Right renal cortex interstitium (tissue), 3 donors: ENCODE results near the gene RELN. TPM values are rescaled to one million over a fixed set of nuclear protein-coding genes. Genes with fewer than 3 reads are reported as not detected.

Source experiments
- DNase-seq, 3 donors: peaks; one replicate each; pipeline ENCODE4 v3.0.0-alpha.2; 2013; ENCODE audit warnings: low read depth in 3 of 3, low spot score in 2 of 3
- polyA plus RNA-seq, 3 donors: library from polyadenylated mRNA; unstranded; fragments of 120-200 nt; gene quantifications; one replicate each; pipeline ENCODE4 v1.2.1, GENCODE V29; 2013; ENCODE audit not compliant: insufficient read length in 3 of 3

RELN gene
- polyA plus RNA-seq, 3 donors, result 11.2 to 24.3 (median 13.4) TPM

DNA sequence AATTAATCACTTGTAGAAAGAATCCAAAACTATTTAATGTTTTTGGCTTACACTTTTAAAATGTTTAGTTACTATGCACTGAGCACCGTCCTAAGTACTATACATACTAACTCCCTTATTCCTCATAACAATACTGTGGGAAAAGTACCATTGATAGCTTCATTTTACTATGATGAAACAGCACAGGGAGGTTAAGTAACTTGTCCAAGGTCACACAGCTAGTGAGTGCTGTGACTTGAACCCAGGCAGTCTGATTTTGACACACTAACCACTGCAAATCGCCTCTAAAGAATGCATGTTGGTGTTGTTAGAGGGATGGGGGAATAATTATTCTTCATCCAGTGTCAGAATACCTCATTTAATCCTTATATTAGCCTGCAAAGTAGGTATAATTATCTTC is 1.9 kb upstream of the RELN start:
- DNase-seq, result no peak

DNA sequence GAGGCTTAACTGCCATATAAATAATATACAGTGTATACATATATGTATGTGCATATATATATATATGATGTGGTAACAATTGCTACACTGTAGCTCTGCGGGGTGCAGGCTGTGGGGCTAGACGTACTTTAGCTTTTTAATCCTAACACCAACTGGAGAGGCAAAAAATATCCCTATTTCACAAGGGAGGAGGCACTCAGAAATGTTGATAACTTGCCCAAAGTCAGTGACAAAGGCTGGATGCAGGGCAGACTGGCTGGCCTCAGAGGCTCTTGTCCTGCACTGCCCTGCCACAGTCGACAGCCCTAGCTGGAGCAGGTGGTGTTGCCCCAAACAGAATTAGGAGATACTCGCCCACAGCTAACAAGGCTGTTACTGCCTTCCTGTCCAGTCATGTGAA is 1.5 kb upstream of the RELN start:
- DNase-seq, result no peak

DNA sequence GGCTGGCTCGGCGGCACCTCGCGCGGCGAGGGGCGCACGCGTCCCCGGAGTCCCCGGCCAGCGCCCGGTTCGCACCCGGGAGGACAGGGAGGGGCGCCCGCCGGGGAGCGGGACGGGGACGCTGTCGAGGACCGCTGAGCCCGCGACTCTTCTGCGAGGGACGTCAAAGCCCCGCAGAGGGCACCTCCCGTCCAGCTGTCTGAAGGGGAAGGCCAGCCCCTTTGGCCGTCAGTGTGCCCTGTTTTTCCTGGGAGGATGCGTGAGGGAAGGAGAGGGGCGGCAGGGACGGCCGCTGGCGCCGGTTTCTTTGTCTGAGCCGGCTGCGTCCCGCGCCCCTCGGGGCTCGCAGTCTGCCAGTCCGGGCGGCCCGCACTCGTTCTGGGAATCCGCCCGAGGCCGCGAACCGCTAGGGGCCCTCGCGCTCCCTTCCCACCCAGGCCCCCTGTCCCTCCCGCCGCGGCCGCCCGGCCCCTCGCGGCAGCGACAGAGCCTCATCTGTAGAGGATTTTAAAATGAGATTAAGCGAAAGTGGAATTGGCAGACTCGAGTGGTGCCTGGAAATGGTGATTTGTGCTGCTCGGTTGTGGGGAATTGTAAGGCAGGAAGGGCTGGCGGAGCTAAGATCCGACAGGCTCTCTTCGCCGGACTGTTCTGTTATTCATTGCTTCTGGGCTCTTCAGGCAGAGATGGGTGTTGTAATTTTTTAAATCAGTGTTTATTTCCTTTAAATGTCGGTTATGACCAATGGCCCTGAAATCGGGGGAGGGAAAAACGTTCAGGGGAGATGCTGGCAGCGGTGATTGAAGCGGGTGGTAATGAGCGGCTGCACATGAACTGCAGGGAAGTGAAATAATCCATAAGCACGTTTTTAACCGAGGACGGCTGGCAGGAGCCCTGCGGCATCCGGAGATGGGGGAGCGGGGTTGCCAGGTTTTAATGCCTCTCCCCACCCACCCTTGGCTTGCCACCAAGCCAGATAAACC is 618 bp upstream of the RELN start:
- DNase-seq, result no peak

DNA sequence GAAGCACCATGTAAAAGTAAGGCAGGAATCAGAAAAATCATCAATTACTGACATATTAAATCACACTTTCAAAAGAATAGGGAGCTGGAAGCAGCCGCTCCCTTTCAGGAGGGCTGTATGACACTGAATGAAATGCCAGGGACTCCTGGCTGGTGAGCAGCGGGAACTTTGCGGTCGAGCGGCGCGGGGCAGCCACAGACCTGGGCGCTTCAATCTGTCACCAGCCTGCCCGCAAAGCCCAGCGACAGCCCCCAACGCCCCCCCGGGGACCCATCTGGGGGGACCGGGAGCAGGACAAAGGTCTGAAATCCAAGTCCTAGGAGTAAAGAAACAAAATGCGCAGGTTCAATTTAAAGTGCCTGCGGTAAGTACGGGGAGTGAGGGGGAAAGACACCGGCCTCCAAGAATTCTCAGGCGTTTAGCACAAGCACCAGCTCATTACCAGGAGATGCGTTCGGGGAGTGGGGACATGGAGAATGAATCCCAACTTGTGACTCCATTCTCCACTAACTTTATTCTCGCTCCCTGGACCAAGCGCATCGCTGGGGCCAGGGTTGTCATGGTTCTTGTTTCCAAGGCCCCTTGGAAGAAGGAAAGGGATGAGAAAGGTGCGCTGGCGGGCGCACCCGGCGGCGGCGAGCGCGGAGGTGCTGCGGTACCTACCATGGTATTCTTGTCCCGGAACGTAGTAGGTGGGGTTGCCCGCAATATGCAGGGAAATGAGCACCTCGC is 824 bp downstream of the RELN start:
- no peak for DNase-seq

DNA sequence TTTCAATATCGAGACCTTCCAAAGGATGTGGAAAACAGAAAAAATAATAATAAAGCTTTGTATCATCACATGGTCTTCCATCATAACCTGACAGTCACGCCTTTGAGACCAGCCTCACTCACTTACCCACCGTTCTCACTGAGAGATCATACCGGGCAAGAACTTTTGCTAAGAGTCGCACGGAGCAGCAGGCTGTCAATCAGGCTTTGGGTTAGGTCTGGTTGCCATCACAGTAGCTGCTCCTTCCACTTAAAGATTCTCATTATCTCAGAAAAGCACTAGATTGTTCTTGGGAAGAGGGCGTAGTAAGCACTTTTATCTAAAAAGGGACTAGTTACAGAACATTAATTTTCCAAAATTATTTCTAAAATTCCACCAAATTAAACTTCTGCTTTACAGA is 2.0 kb downstream of the RELN start:
- DNase-seq, result no peak

DNA sequence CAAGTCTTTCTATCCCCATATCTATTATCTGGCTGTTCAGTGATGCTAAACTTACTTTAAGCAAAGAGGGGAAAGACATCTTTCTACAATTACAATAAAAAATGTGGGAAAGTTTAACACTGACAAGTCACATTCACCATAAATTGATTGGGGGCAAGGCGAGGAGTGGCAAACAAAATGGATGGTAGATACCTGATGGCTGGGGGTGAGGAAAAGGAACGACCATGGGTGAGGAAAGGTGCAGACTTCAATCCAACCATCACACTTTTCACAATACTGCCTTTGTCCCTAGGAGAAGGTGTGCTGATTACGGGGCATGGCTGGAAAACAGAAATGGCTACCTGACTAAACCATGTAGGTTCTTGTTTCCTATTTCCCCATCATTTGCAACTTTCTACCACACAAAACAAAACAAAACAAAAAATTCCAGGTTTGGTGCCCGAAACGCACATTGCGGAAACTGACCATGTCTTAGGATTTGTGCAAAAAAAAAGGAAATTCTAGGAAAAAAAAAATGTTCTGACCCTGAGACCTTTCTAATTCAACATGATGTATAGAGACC is 3.8 kb downstream of the RELN start:
- no peak for DNase-seq

DNA sequence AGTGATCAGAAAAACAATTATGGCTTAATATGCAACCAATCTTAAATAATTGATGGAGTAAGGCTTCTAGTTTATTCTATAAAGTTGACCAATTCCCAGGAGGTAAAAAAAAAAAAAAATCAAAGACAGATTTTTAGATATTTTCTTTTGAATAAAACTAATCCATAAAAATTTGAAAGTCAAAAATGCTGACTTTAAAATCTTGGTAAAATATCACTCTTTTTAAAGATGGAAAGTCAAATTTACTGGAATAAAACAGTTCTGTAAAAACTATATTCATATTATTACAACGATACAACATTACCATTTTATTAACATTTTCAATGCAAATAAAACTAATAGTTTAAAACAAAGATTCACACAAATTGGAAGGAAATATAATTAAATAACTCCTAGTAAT is 5.4 kb downstream of the RELN start:
- no peak for DNase-seq

DNA sequence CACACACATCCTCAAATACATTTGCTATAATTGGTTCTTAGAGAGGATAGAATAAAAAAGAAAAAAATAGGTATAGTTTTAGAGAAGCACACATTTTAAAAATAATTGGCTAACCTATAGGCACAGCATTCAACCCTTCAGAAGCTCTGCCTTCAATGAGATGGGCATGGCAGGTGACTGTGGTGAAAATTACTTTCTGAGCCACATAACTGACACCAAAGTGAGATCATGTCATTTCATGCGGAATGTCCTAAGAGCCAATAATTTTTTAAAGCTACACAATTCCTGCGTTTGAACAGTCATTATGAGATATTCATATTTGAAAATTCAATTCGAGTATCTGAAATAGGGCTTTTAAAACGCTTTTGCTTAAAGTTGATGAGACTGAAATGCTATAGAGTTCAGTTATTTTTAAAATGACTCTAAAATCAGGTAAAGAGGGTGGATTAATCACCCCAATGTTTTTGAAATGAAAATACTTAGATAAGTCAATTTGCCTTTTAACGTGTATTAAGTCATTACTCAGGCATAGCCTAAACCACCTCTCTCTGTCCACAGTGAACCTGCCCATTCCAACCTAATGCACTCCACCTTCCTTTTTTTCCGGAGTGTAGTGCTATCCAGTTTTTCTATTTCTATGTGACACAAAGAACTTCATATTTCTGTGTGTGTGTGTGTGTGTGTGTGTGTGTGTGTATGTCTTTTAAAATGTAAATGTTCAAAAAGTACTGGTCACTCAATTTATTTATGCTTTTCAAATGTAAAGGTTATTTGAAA is 6.1 kb downstream of the RELN start:
- no peak for DNase-seq

DNA sequence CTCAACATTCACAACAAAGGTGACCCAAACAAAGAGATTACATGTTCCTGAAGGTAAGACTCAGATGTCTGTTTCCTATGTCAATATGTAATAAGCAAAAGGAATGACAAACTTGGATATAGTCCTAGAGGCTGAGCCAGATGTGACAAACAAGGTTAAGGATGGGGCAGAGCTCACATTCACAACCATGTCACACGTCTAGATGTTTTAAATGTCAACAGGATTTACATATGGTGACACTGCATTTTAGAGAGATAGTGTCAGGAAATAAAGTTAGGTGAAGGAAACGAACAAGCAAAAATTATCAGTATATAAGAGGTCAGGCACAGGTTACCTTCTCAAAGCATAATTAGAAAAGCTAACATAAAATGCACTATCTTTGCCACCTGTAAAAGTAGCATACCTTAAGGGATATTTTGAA is 8.4 kb downstream of the RELN start:
- no peak for DNase-seq

DNA sequence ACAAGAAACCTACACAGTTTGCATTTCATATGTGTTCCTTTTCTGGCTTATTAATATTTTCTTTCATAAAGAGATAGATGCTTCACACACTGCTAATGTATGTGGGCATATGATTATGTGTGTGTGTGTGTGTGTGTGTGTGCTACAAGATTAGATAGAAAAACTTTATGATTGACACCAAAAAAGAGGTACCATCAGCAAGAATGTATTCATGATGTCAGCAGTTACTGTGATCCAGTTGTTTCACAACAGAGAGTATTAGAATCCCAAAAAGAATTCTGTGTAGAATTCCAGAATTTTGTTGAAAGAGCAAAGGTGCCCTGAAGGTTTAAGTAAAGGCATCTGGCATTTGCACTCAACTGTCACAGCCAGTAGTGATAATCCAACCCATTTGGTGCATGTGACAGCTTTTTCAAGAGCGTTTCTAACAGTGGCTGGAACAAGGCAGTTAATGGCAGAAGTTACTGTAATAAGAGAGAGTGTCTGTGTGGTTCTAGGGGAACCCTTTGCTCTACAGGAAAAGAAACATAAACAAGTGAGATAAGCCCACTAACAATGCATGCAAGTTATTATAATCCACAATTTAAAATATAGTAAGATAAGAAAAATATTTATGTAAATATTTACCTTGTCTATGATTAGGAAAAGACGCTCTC is 16.6 kb downstream of the RELN start:
- DNase-seq, result no peak

DNA sequence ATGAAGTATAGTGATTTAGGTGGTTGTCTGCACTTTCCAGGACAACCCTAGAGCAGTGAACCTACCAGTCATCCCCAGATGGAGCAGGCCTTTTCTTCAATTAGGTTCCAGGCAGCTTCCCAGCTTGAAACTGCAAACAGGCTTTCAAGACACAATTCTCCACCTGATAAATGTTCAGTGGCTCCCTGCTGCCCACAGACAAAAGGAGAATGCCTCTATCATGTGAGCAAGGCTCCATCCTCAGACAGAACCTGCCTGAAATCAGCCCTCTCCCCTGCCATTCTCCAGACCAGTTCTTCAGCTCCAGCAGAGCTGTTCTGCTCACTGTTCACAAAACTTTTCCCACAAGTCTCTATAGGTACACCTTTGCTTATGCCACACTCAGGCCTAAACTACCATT is 22.1 kb downstream of the RELN start:
- no peak for DNase-seq

DNA sequence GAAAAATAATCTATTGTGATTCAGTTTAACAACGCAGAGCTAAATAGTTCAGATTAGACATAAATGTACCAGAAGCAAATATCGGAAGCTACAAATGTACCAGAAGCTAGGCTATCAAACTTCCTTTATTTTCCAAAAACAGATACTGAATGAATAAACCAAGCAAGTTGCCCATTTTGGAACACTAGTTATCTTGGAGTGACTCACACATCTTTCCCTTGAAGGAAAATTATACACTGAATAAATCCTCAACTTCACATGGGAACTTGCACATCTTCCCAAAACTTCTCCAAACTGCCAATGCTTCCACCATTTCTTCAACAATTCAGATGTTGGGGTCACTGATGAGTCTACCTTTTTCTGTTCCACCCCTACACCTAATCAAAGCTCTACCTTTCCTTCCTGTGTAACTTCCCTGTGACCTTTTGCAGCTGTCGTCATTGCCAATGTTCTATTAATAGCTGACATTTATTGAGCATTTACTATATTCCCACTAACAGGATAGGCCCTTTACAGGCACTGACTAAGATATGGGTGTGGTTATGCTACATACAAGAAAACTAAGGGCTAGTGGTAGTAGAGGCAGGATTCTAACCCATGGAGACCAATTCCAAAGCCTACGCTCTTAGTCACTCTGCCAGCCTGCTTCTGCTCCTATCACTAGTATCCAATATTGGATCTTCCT is 22.7 kb downstream of the RELN start:
- no peak for DNase-seq

DNA sequence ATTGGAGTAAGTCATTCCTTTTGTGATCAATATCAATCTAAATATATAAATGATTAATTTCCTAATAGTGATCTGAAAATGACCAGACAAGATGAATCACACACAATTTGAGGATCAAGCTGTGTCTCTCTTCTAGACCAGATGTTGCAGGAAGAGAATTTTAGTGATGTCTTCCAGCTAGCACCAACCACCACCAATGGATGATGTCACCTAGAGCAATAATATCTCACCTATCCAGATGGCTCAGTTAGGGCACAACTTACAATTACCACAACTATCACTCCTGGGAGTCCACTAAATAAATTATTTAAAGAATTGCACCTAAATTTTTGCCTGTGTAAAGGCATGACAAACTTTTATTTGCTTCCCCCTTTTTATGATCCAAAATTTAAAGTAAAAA is 25.2 kb downstream of the RELN start:
- DNase-seq, result no peak

DNA sequence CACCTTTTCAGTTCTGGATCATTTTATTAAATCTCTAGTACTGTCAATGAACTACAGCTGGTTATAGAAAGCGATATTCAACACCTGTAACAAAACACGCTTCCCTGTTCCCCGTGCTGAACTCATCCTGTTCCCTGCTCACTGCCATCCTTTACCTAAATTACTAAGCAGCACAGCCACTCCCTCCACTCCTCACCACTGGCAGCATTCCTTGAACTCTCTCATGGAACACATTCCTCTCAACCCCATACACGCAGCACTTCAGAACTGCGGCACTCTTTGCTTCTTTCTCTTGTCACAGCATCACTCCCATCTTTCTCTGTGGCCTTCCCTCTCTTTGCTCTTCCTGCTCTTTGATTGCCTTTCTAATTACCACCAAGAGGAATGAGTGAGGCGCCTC is 27.4 kb downstream of the RELN start:
- no peak for DNase-seq

DNA sequence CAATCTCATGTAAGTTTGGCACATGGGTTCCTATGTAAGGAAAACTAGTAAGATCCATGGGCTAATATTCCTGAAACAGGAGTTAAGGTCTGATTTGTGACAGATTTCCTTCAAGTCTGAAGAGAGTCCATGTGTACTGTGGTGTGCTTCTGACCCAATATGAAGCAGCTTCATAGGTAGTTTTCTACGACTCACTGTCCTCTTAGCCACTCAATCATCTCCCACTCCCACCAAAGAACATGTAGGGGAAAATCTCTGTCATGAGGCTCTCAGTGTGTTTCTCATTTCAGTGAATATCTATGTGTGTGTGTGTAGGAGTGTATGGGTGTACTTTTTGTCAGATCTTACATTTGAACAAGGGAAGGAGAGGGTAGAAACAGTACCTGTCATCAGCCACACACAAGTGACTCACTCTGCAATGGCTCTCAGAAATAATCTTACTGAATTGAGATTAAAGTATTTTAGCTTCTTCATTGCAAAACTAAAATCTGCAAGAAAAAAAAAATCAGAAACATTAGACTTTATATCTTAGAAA is 31.1 kb downstream of the RELN start:
- DNase-seq, result no peak

DNA sequence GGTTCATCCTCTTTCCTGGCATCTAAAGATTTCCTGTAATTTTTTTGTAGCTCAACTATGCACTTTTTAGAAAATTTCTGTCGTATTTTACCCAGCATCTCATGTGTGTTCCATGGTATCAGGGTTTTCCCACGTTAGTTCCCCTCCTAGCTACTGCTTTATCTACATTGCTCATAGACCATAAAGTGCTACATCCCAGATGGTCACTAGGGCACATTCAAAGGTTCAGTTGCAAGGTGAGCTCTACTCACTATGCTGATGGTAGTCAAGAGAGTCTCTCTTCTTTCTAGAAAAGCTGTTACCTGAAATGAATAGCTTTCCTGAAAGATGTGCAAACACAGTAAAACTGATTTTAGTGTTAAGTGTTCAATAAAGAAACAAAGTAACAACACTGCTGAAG is 33.5 kb downstream of the RELN start:
- DNase-seq, result no peak

DNA sequence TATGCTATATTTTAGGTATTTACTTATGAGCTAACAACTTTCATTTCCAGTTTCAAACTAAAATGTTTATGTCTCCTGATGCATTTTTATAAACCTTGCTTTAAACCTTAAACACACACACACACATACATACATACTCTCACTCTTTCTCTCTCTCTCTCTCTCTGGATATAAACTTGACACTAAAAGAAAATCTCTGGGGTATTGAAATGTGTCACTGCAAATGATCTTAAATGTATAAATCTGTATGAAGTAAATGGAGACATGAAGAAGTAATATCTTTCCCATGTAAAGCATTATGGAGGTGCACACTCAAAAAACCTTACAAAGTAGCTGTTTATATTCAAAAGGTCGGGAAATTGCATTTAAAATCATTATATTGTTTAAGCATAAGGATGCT is 37.0 kb downstream of the RELN start:
- DNase-seq, result no peak

DNA sequence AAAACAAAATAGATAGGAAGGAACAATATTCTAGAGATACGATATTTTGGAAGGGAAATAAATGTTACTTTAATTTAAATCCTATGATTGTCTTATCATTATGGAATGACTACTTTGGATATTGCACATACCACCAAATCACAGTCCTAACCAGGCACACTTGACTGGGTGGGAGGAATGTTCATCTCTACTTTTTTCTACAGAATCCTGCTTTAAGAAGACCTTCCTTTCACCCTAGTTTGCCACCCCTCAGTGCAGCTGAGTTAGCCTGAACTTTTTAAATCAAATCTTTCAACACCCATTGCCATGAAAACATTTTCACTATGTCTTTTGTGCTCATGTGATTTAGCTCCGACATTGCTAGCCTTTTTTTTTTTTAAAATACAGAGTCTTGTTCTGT is 38.1 kb downstream of the RELN start:
- no peak for DNase-seq

DNA sequence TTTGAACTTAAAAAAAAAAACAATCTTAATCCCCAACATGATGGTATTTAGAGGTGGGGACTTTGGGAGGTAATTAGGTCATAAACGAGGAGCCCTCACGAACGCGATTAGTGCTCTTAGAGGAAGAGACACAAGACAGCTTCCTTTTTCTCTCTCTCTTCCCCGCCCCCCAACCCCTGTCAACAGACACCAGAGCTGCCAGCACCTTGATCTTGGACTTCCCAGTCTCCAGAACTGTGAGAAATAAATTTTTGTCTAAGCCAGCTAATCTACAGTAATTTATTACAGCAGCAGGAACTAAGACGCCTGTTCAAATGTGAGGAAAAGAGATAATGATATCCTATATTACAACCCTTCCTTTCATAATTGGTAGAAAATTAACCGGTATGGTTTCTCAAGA is 40.1 kb downstream of the RELN start:
- DNase-seq, result no peak
